Measurements from ENCODE around the gene MBD2. TPM values are rescaled to one million over a fixed set of nuclear protein-coding genes. Genes with fewer than 3 reads are reported as not detected.
A peak's percentile ranks its signal among the peaks of the same experiment; 100 is the strongest.
"Not testable (repeated sequence)": the region's sequence is repeated elsewhere in the genome, so short reads cannot be mapped to it uniquely, and the experiment has no call there.

MBD2 gene
- total and polyA plus RNA-seq, 4 experiments from 2014 or later: 4.2 to 108 (median 66.8) TPM

GRCh38 chr18:54125429-54125828 lies 99.0 kb downstream of the MBD2 start:
- Histone ChIP-seq H3K36me3 (ENCODE audit: insufficient read depth, low read length) (no peaks in the 10 kb centered on the region), H3K27ac (ENCODE audit: low read depth, low read length) (no peak overlapping the region), H3K4me3 (ENCODE audit: low read length in 2 of 2) (no peak overlapping the region), H3K9me3 (ENCODE audit: control insufficient read depth in 1 of 2, low read length in 2 of 2) (no peaks in the 10 kb centered on the region), H3K4me1 (ENCODE audit: insufficient read depth, low read length) (peaks cover 14% of the 10 kb centered on the region), H3K27me3 (ENCODE audit: insufficient read depth, low read length) (no peaks in the 10 kb centered on the region)
- intact Hi-C loops (cut with micrococcal nuclease): no loop called here
- Mint-ChIP-seq H3K9me3 (peaks cover 0 to 2% (median 0%) of the 10 kb centered on the region in 8 donors), H3K27me3 (no peaks in the 10 kb centered on the region), H3K4me3 (no peak overlapping the region), H3K36me3 (no peaks in the 10 kb centered on the region), H3K27ac (no peak overlapping the region), H3K4me1 (peaks cover 9 to 16% (median 12%) of the 10 kb centered on the region in 4 donors)
- CTCF ChIA-PET (ENCODE audit: partially characterized antibody): interaction anchor here (1.1 kb wide), 1 partner anchor 558 kb away, joined by 3 read pairs; no protein-coding TSS in a partner anchor
- POLR2A ChIA-PET (ENCODE audit: partially characterized antibody): no interaction called here
- DNase-seq: no peak

GRCh38 chr18:54123720-54124440 lies 100.6 kb downstream of the MBD2 start:
- POLR2A ChIA-PET (ENCODE audit: partially characterized antibody); H3K4me3 Mint-ChIP-seq; CTCF ChIA-PET (ENCODE audit: partially characterized antibody); H3K36me3 ChIP-seq (ENCODE audit: insufficient read depth, low read length); H3K36me3 Mint-ChIP-seq; H3K27me3 Mint-ChIP-seq; H3K9me3 ChIP-seq (ENCODE audit: control insufficient read depth in 1 of 2, low read length in 2 of 2); DNase-seq; H3K9me3 Mint-ChIP-seq; H3K27me3 ChIP-seq (ENCODE audit: insufficient read depth, low read length); H3K27ac ChIP-seq (ENCODE audit: low read depth, low read length); H3K4me1 ChIP-seq (ENCODE audit: insufficient read depth, low read length); H3K4me1 Mint-ChIP-seq; intact Hi-C loops (cut with micrococcal nuclease); H3K4me3 ChIP-seq (ENCODE audit: low read length in 2 of 2): not testable (repeated sequence)
- peak overlapping the region in 1 of 7 donors; percentile 1 for H3K27ac Mint-ChIP-seq

GRCh38 chr18:54119524-54120019 lies 104.9 kb downstream of the MBD2 start:
- no peak overlapping the region for H3K4me3 ChIP-seq (ENCODE audit: low read length in 2 of 2)
- H3K4me1 ChIP-seq (ENCODE audit: insufficient read depth, low read length): no peaks in the 10 kb centered on the region
- no peaks in the 10 kb centered on the region for H3K27me3 ChIP-seq (ENCODE audit: insufficient read depth, low read length)
- H3K9me3 ChIP-seq (ENCODE audit: control insufficient read depth in 1 of 2, low read length in 2 of 2): no peaks in the 10 kb centered on the region
- no peaks in the 10 kb centered on the region for H3K36me3 Mint-ChIP-seq
- no peaks in the 10 kb centered on the region for H3K36me3 ChIP-seq (ENCODE audit: insufficient read depth, low read length)
- POLR2A ChIA-PET (ENCODE audit: partially characterized antibody): no interaction called here
- CTCF ChIA-PET (ENCODE audit: partially characterized antibody): interaction anchor here (0.9 to 2.4 kb wide), 13 partner anchors 9 to 554 kb away, joined by 3 to 17 read pairs (median 4); no protein-coding TSS in a partner anchor
- peak overlapping the region in 2 of 8 donors; percentile 22 to 67 for H3K4me3 Mint-ChIP-seq
- peaks cover 0 to 4% (median 0%) of the 10 kb centered on the region in 8 donors for H3K9me3 Mint-ChIP-seq
- peaks cover 0 to 3% of the 10 kb centered on the region in 2 donors for H3K27me3 Mint-ChIP-seq
- DNase-seq: peak; percentile 23 to 49 (median 35)
- no peak overlapping the region for H3K27ac ChIP-seq (ENCODE audit: low read depth, low read length)
- no peak overlapping the region for H3K27ac Mint-ChIP-seq
- H3K4me1 Mint-ChIP-seq: peaks cover 0 to 3% (median 2%) of the 10 kb centered on the region in 4 donors
- intact Hi-C loops (cut with micrococcal nuclease): loop anchor here (1.0 kb wide), 1 partner anchor 151 kb away; no protein-coding TSS in a partner anchor

- POLR2A ChIA-PET (ENCODE audit: partially characterized antibody): no interaction called here
- Histone ChIP-seq H3K4me3 (ENCODE audit: low read length in 2 of 2) (no peak overlapping the region), H3K36me3 (ENCODE audit: insufficient read depth, low read length) (no peaks in the 10 kb centered on the region), H3K27ac (ENCODE audit: low read depth, low read length) (no peak overlapping the region), H3K9me3 (ENCODE audit: control insufficient read depth in 1 of 2, low read length in 2 of 2) (no peaks in the 10 kb centered on the region), H3K4me1 (ENCODE audit: insufficient read depth, low read length) (no peaks in the 10 kb centered on the region), H3K27me3 (ENCODE audit: insufficient read depth, low read length) (no peaks in the 10 kb centered on the region)
- no peak overlapping the region for H3K27ac Mint-ChIP-seq
- no peak for DNase-seq
- no peak overlapping the region for H3K4me3 Mint-ChIP-seq
- no peaks in the 10 kb centered on the region for H3K36me3 Mint-ChIP-seq
- intact Hi-C loops (cut with micrococcal nuclease): no loop called here
- H3K27me3 Mint-ChIP-seq: peaks cover 0 to 4% of the 10 kb centered on the region in 2 donors
- H3K4me1 Mint-ChIP-seq: peaks cover 0 to 3% (median 2%) of the 10 kb centered on the region in 4 donors
- CTCF ChIA-PET (ENCODE audit: partially characterized antibody): interaction anchor here (1.7 to 2.1 kb wide), 2 partner anchors 11 to 553 kb away, joined by 4 to 17 read pairs; no protein-coding TSS in a partner anchor
- H3K9me3 Mint-ChIP-seq: peaks cover 0 to 4% (median 0%) of the 10 kb centered on the region in 8 donors
These were observed 106.4 kb downstream of the MBD2 start for GRCh38 chr18:54117853-54118773.

DNA sequence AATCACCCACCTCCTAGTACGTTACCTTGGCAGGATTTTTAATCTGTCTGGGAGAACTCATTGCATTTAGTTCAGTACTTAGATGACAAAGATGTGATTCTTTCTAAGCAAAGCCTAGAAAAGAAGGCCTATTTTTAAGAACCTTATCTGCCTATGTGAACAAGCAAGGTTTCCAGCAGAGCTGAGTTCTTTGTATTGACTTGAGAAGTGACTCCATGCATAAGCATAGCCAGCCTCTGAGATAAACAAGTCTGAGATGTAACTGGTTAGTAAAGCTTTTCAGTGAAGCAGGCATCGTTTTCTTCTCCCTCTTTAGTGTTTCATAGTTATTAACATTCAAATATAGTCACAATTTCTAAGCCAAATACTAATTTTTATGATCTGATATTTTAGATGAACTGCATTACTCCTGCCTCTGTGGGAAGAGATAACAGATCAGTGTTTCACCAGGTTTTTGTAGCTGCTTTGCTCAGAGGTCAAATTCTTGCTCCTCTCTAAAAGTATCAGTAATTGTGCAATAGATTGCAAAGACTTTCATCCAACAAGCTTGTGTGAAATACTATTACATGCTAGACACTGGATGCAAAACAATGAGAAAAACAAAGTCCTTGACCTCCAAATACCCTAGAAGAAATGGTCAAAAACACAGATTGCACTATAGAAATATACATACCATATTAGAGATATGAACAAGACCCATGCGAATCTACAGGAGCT lies 107.8 kb downstream of the MBD2 start:
- Mint-ChIP-seq H3K4me1 (peaks cover 0 to 3% (median 2%) of the 10 kb centered on the region in 4 donors), H3K4me3 (no peak overlapping the region), H3K27me3 (peaks cover 0 to 4% of the 10 kb centered on the region in 2 donors), H3K27ac (no peak overlapping the region), H3K36me3 (no peaks in the 10 kb centered on the region), H3K9me3 (peaks cover 0 to 5% (median 0%) of the 10 kb centered on the region in 8 donors)
- no peaks in the 10 kb centered on the region for H3K4me1 ChIP-seq (ENCODE audit: insufficient read depth, low read length)
- H3K27ac ChIP-seq (ENCODE audit: low read depth, low read length): no peak overlapping the region
- ChIA-PET POLR2A (ENCODE audit: partially characterized antibody) (no interaction called here), CTCF (ENCODE audit: partially characterized antibody) (interaction anchor here (0.9 to 2.0 kb wide), 3 partner anchors 9 to 206 kb away, joined by 3 to 5 read pairs (median 4); no protein-coding TSS in a partner anchor)
- intact Hi-C loops (cut with micrococcal nuclease): no loop called here
- no peaks in the 10 kb centered on the region for H3K9me3 ChIP-seq (ENCODE audit: control insufficient read depth in 1 of 2, low read length in 2 of 2)
- DNase-seq: no peak
- H3K36me3 ChIP-seq (ENCODE audit: insufficient read depth, low read length): no peaks in the 10 kb centered on the region
- H3K4me3 ChIP-seq (ENCODE audit: low read length in 2 of 2): no peak overlapping the region
- H3K27me3 ChIP-seq (ENCODE audit: insufficient read depth, low read length): no peaks in the 10 kb centered on the region

GRCh38 chr18:54112356-54112755 lies 112.1 kb downstream of the MBD2 start:
- POLR2A ChIA-PET (ENCODE audit: partially characterized antibody): no interaction called here

More at GRCh38 chr18:54112356-54112755, 112.1 kb downstream of the MBD2 start:
- no peak for DNase-seq
- H3K36me3 Mint-ChIP-seq: no peaks in the 10 kb centered on the region
- Histone ChIP-seq H3K27ac (ENCODE audit: low read depth, low read length) (no peak overlapping the region), H3K27me3 (ENCODE audit: insufficient read depth, low read length) (no peaks in the 10 kb centered on the region), H3K4me1 (ENCODE audit: insufficient read depth, low read length) (no peaks in the 10 kb centered on the region), H3K9me3 (ENCODE audit: control insufficient read depth in 1 of 2, low read length in 2 of 2) (no peaks in the 10 kb centered on the region), H3K36me3 (ENCODE audit: insufficient read depth, low read length) (no peaks in the 10 kb centered on the region), H3K4me3 (ENCODE audit: low read length in 2 of 2) (no peak overlapping the region)
- H3K4me3 Mint-ChIP-seq: no peak overlapping the region
- H3K9me3 Mint-ChIP-seq: peaks cover 0 to 1% (median 0%) of the 10 kb centered on the region in 8 donors
- H3K4me1 Mint-ChIP-seq: no peaks in the 10 kb centered on the region
- H3K27ac Mint-ChIP-seq: no peak overlapping the region
- peaks cover 0 to 4% of the 10 kb centered on the region in 2 donors for H3K27me3 Mint-ChIP-seq
- CTCF ChIA-PET (ENCODE audit: partially characterized antibody): no interaction called here
- intact Hi-C loops (cut with micrococcal nuclease): no loop called here
